HG03521 (cell line): ENCODE results near the gene USH2A.

Experiments used
- ATAC-seq: cut with Tn5 transposase; IDR thresholded peaks from one replicate; pipeline ENCODE4 v1.9.1; 2021; ENCODE audit warnings: mild to moderate bottlenecking, moderate library complexity; ENCODE audit not compliant: unreplicated experiment

Gene USH2A

DNA sequence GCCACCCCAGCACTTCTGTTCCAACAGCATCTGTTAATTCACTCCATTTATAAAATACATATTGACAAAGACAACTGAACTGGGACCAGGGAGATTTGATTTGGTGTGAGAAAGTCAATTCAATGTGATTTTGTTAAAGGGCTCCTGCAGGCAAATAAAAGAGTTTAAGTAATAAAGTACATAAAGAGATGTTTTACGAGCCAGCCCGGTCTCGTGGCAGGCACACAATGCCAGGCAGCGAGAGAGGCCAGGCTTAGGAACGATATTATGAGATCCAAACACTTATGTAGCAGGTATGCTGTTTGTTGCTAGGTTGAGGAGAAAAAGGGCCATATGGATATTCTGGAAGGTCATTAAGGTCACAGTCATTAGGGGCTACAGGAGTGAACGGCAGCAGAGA, 629.1 kb downstream of the USH2A start:
- ATAC-seq: no peak

DNA sequence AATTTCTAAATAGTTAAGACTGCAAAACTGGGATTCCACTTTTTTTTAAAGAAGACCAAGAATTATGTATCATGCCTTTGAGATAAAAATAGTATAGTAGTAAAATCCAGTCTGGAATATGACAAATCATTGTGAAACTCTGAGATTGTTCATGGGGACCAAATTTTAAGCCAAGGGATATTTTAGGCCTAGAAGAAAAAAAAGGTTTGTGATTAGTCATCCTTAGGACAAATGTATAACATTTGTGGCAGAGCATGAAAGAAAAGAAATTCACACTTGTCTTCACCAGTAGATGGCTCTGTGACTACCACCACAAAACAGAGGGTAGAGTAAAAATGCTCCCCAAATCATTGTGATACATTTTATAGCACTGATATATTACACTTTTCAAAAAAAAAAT, 630.1 kb downstream of the USH2A start:
- ATAC-seq: no peak

DNA sequence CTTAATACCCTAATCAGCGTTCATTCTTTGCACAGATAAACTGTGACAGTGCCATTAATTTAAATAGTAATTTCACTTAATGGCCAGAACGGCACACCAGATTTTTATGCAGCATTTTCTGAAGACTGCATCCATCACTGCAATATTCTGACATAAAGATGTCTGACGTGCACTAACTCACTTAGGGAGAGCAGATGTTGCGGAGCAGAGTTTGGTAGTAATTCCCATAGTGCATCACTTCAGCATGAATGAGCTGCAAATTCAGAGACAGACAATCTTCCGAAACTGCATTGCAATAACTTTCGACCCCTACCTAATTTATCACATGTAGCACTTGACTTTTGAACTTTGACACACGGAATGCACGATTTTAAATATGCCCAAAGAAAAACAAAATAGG, 630.8 kb downstream of the USH2A start:
- ATAC-seq: no peak

DNA sequence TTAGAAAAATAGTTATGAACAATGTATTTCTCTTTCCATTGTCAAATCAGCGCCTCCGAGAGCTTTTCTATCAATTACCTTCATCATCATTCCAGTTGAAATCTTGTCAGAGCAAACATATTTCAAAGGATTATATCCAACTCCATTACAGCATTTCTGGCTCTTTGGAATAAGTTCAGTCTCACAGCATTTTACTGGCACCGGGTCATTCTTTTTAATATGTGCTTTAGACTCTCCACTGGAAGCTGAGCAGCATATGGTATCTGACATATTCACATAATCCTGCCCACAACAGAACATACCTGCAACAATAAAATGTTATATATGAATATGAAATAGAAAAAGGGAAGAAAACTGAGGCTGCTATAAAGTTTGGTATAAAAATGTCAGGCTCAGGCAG, 633.3 kb downstream of the USH2A start:
- ATAC-seq: no peak

DNA sequence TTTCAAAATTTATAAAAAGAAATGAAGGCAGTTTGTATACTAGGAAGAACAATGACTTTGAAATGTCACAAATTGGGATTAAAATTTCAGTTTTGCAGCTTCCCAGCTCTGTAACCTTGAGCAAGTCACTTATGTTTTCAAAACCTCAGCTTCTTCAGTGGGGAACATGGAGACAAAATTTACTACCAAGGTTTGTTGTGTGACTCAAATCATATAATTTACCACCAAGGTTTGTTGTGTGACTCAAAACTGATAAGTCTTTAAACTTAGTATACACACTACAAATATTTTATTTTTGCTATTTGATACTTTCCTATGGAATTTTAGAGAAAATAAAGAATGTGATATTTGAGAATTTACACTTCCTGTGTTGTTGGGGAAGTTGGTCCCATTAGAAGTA, 636.3 kb downstream of the USH2A start:
- ATAC-seq: no peak

DNA sequence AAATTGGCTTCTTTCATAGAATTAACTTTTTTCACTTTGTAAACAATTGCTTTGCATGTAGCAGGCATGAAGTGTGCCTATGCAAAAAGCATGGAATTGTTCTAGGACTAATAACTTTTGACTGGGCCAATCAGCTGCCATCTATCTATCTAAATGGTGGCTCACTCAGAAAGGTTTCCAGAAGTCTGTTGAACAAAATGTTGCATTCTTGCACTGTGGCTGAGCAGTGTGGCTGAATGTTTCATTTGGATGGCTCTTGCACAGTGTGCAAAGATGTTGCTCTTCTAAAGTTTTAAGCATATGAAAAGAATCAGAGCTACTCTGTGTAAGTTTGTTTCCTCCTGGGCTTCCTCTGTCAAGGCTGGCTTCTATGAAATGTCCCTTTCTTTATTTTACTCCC, 642.6 kb downstream of the USH2A start:
- no peak for ATAC-seq

DNA sequence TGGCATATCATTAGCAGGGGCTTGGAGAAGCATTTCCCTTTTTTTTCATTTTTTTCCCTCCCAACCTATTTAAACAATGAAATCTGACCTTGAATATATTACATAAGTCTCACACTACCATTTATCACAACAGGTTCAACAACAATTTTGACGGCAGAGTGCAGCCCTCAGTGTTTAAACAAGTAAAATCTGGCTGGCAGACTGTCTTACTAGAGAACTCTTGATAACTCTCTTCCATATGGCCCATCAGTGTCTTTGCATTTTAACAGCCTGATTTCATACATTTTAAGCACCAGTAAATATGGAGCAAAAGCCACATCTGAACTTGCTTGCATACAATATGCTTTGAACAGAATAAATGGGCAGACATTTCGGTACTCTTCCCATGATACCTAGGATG, 643.1 kb downstream of the USH2A start:
- no peak for ATAC-seq

DNA sequence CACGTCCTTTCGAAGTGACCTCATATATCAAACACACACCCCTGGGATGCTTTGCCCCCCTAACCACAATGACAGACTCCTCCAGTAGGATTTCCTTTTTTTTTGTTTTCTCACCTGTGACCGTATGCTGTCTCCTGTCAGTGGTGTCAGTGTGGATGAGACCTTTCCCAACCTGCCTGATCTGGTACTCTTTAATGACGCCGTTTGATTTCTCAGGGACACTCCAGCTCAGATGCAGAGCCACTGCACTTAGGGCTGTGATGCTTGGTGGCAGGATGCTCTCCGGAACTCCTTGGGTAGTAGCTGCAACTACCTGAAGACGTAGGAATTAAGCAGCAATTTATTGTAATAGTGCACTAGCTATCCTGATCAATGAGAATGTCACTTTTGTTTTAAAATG, 643.5 kb downstream of the USH2A start:
- ATAC-seq: no peak

DNA sequence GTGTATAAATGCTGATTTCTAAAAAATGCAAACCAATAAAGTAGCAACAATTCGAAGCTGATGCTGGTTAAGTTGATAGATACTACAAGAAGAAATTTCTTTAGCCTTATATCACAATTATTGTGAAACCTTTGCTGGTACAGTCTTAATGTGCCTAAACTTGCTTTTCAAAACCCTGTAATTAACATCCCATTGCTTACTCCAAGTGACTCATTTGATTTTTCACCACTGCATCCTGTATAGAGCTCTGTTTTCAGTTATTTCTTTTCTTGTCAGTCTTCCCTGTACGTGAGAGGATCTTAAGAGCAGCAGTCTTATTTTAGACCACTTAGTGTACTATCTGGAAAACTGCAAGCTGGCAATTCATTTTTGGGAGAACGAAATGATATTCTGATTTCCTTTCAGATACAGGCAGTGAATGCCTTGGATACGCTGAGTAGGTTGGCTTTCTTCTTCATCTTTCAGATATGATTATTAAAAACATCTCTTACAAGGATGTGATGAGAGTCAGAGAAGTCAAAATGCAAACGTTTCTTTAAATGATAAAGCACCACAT, 645.8 kb downstream of the USH2A start:
- no peak for ATAC-seq

DNA sequence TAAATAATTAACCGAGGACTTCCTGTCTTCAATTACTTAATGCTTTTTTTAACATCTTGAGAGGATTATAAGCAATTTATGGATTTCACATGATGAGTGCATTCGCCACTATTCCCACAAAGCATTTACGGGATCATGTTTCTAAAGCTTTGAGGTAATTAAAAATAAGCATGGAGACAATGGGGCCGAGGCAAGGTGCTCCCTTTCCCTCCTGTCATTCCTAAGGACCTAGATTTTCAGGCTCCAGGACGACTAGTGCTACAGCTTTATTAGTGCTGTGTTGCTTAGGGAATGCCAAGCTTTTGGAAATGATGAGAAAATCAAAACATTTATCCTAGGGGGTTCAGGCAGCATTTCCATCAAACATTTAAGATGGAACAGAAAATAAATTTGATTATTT, 646.9 kb downstream of the USH2A start:
- ATAC-seq: no peak

DNA sequence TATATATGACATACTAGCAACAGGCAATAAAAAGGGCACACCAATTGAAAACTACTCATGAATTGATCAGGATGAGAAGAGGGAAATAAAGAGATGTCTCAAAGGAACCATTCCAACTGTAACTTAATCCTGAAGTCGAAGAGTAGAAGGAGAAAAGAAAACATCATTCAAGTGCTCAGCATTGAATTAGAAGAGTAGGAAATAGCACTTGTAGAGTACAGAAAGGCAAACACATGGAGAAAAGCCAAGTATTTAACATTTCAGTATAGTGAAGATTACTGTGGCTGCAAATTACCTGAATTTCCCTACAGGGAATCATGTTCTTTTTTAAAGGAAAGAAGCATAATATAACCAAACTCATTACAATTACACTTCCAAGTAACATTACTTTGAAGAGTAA, 651.1 kb downstream of the USH2A start:
- no peak for ATAC-seq

DNA sequence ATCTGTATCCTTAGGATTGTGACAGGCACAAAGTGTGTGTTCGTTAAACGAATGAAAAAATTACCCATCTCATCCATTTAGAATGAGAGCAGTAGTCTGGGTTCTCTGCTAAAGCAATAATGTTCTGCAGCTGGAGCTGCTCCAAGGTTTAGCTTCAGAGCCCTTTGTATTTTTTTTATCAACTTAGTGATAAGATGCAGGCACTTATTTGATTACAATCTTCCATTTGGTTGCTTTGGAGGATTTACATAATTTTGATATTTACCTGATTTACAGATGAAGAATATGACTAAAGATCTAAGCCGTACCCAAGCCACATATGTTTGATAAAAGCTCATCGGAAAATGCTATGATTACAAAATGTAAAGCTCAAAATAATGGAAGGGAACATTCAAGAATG, 654.9 kb downstream of the USH2A start:
- ATAC-seq: no peak

DNA sequence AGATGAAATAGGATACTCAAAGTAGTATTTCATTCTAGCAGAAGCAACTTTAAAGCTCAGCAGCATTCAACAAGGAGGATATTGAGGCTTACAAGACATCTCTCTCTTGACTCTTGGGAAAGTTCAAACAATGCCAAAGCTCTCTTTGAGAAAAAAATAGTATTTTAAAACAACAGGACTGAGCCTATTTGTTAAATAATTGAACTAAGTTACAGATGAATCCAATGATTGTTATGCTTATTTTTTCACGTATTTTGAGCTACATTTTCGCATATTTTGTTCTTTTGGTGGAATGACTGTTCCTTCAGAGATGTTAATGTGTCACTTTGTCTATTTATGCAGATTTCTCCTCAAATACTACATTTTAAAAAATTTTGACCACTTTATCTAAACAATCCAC, 655.5 kb downstream of the USH2A start:
- ATAC-seq: no peak

DNA sequence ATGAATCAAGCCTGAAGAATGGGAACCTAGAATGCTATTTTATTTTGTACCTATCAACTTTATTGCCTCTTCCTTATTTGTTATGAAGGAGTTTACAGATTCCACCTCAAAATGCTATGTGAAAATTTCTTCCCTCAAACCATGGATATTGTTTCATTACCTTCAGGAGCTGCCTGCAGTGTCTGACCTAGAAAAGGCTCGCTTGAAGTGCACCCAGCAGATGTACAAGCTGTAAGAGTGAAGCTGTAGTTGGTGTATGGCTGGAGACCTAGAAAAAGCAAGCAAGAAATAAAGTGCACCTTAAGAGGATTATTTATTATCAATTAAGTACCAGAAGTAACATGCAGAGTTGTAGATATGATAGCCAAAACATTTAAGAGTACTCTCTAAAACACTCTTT, 656.7 kb downstream of the USH2A start:
- ATAC-seq: no peak

DNA sequence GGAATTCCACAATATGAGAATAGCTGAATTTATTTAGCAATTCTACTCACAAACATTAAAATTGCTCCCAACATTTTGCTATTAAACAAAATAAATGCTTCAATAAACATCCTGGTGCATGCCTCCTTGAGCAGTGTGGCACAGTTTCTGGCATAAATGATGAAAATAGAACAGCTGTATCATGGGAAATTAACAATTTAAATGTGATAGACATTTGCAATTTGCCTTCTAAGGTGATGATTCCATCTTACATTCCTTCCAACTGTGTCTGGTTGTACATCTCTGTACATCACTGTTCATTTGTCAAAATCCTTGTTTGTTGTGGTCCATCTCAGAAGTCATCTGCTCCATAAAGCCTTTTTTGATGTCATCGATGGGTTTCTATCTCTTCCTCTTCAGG, 657.4 kb downstream of the USH2A start:
- ATAC-seq: no peak

DNA sequence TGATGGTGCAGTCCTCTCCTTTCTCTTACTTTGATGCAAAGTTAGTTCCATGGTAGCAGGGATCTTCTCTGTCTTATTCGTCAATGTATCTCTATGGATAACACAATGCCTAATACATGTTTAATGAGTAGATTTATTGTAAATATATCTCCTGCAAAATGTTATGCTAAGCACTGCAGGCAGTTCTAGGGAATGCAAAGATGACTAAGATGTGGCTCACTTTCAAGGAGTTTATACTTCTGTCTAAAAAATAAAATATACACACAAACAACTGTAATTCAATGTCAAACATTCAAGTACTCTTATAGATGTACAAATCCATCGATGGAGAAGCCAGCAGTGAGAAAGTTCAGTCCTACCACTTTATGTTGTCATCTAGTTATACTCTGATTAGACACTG, 661.8 kb downstream of the USH2A start:
- ATAC-seq: no peak

DNA sequence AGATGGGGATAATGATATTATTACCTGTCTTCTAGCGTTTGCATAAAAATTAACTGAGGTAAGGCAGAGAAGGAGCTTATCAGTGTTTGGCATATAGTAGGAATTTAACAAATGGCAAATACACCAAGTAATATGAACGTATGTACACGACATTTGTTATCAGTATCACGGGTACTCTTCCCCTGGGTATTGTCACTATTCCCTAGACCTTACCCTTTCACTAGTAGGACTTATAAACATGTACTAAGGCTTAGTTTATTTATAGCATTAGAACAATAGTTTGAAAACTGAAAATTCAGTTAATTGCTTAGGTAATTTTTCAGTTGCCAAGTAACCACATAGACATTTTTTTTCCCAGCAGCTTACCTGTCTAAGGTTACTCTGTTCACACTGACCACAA, 669.1 kb downstream of the USH2A start:
- ATAC-seq: no peak

DNA sequence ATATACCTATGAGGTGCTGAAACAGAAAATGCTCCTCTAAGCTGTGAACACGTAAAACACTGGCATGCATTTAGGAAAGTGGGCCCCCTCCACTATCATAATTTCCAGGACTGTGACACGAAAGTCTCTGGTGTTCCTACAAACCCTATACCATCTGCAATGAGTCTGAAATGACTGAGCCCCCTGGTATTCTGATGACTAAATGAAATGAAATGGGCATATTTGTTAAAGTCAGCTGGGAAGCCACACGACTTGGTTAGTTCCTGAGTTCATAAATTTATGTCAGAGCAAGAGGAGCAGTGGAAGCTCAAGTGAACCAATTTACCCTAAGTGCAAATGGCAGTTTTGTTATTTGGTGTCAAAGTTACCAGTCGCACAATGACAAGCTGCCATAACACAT, 673.8 kb downstream of the USH2A start:
- no peak for ATAC-seq

DNA sequence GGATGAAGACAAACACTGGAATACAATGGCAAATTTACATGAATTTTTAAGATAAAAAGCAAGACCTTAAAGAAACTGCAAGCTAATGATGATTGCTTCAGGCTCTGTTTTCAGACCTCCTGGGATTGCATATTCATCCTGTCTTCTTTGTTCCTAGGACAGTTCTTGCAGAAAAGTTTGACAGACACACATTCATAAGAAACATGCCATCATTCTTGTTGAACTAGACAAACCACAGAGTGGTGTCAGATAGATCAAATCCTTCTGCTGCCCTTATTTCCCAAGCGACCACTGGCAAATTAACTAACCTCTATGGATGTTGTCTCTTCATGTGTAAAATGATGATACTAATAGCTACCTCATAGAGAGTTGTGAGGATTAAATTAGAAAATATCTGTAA, 674.8 kb downstream of the USH2A start:
- ATAC-seq: no peak

DNA sequence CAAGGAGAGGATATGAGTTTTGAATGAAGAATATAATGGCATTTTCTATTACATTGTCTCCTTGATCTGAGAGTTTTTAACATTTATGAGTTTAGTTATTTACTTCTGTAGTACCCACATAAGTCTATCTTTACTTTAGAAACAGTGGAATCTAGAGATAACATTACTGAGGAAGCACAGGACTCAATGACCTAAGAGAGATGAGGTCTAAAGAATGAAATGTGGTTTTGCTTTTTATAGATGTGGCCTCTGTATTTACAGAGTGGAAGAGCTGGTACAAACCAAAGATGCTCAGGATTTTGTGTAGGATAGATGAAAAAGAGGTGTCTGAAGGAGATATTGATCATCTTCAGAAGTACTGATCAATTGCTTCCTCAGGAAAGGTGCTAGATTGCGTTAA, 678.8 kb downstream of the USH2A start:
- ATAC-seq: no peak

DNA sequence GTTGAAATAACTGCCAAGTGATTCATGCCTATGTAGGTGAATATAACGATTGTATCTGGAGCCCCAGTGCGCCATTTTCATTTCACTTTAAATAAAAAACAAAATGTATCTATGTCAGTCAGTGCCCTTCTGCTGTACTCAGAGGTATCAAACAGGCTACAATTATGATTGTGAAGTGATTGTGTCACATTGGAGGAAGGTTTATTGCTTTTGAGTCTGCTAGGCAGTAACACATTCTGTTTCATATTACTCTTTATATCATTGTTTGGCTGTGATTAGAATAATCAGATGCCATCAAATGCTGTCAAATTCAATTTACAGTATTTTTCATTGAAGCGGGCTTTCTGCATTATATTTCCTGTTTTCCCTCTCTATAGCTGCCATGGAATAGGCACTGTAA, 684.2 kb downstream of the USH2A start:
- ATAC-seq: no peak

DNA sequence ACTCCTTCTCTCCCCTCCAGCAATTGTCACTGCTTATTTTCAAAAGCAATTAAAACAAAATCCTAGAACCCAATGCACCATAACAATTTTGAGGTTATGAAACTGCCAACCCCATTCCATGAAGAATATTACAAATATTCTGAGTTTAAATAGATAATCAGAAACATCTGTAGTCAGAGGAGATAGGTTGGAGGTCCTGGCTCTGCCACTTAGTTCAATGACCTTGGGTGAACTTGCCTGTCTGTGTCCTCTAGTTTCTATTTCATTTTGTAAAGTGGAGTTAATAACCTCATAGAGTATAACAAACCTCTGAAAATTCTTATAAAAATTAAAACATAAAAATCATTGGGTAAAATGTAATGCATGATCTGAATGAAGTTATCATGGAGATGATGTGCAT, 691.5 kb downstream of the USH2A start:
- ATAC-seq: no peak

DNA sequence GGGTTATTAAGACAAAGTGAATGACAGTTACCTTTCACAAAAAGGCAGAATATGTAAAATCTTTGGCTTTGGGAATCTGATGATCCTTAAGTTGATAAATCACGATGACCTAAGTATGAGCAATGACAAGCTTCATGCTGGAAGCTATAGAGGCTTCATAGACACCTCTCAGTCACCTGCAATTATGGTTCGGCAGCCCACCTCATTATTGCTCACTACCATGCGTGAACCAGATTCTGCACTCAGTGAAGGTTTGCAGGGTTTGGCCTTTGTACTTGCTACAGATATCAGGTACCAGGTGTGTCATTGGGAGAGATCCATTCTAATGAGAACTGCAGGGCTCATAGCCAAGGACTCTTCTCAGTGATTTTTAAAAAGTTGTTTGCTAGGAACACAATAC, 692.6 kb downstream of the USH2A start:
- ATAC-seq: no peak

DNA sequence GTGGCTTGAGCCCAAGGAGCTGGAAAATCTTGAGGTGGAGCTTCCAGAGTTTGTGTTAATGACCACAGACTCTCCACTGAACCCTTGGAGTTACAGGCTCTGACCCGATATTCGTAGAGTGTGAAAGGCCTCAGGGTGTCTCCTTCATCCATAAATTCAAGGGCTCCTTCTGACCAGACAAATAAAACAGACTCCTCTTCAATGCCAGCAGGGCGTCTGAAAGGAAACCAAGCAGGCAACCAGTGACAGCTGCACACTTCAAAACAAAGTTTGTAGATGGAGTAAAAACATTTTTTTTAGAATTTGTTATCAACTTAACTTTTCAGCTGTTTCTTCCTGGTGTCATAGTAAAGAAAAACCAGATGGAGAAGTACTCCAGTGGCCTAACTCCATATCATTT, 695.1 kb downstream of the USH2A start:
- no peak for ATAC-seq
